Frontal cortex (tissue), 4 donors: ENCODE data around the gene TMEM150B. TPM values are rescaled to one million over a fixed set of nuclear protein-coding genes. Genes with fewer than 3 reads are reported as not detected.

Source experiments
- DNase-seq, 2 donors: peaks; one replicate each; pipeline ENCODE4 v3.0.0; 2012; ENCODE audit warnings: low spot score in 2 of 2
- FAIRE-seq: peaks from 2 replicates; lab custom pipeline; 2012; peaks lifted over from hg19 to GRCh38; lab: Jason Lieb, UNC
- total RNA-seq: library from RNA; depleted of rRNA; stranded (reverse); fragments of >200 nt; gene quantifications from one replicate; pipeline ENCODE4 v1.2.3, GENCODE V29; 2014
- donor health status: control.
- donor health status: control.
- donor health status: control.

The TMEM150B gene
- total RNA-seq, 1 donor from 2014 or later, result not detected

GRCh38 chr19:55309448-55309847, 15.7 kb downstream of the TMEM150B start:
- DNase-seq, result no peak
- FAIRE-seq, result no peak

GRCh38 chr19:55308281-55308680, 16.9 kb downstream of the TMEM150B start:
- no peak for DNase-seq
- FAIRE-seq, result no peak

- DNase-seq (no peak), FAIRE-seq (no peak)
Observed at GRCh38 chr19:55306712-55307111, 18.4 kb downstream of the TMEM150B start.

- FAIRE-seq (no peak), DNase-seq (no peak)
Observed at GRCh38 chr19:55305983-55306562, 19.1 kb downstream of the TMEM150B start.

- FAIRE-seq, result no peak
- peak; percentile 67 to 74 for DNase-seq
Observed at GRCh38 chr19:55305491-55305890, 19.6 kb downstream of the TMEM150B start.

GRCh38 chr19:55304980-55305379, 20.2 kb downstream of the TMEM150B start:
- FAIRE-seq (no peak), DNase-seq (no peak)

GRCh38 chr19:55304279-55304978, 20.7 kb downstream of the TMEM150B start:
- no peak for FAIRE-seq
- no peak for DNase-seq

GRCh38 chr19:55303477-55303876, 21.7 kb downstream of the TMEM150B start:
- no peak for FAIRE-seq
- DNase-seq, result no peak

GRCh38 chr19:55302318-55302703, 22.8 kb downstream of the TMEM150B start:
- FAIRE-seq (no peak), DNase-seq (no peak)

GRCh38 chr19:55301459-55302317, 23.5 kb downstream of the TMEM150B start:
- FAIRE-seq (no peak), DNase-seq (peak; percentile 88 to 92)

GRCh38 chr19:55300886-55301458, 24.2 kb downstream of the TMEM150B start:
- DNase-seq, result no peak
- FAIRE-seq, result no peak

- DNase-seq (no peak), FAIRE-seq (no peak)
Observed at GRCh38 chr19:55299991-55300390, 25.1 kb downstream of the TMEM150B start.

GRCh38 chr19:55297267-55297666, 27.9 kb downstream of the TMEM150B start:
- FAIRE-seq, result no peak
- no peak for DNase-seq

- DNase-seq, result no peak
- FAIRE-seq, result no peak
Observed at GRCh38 chr19:55289117-55289796, 35.9 kb downstream of the TMEM150B start.

- no peak for FAIRE-seq
- peak; percentile 64 to 76 for DNase-seq
Observed at GRCh38 chr19:55287361-55288079, 37.6 kb downstream of the TMEM150B start.

GRCh38 chr19:55285229-55285890, 39.8 kb downstream of the TMEM150B start:
- FAIRE-seq, result no peak
- no peak for DNase-seq

GRCh38 chr19:55284405-55285058, 40.6 kb downstream of the TMEM150B start:
- FAIRE-seq (no peak), DNase-seq (no peak)
